Endothelial cell of umbilical vein (primary cell): Measurements from ENCODE around the gene CDYL. TPM values are rescaled to one million over a fixed set of nuclear protein-coding genes. Genes with fewer than 3 reads are reported as not detected.

ENCODE experiments used
- BruUV-seq: library from RNA; stranded (reverse); fragments of 400-500 nt; replicated peaks from 2 replicates; lab custom pipeline; 2021; lab: Mats Ljungman, UMichigan
- CTCF ChIA-PET: fragments of 300-600, 350-600 bp; sonication (Branson Sonifier 250); formaldehyde crosslinking; loops from one replicate; lab custom pipeline; 2021; ENCODE audit warnings: antibody characterized with exemption, inconsistent platforms; lab: Charles Lee
- POLR2A ChIA-PET: fragments of 300-600, 350-600 bp; sonication (Branson Sonifier 250); formaldehyde crosslinking; loops from one replicate; lab custom pipeline; 2021; ENCODE audit warnings: antibody characterized with exemption, inconsistent platforms; lab: Charles Lee
- DNase-seq: peaks from one replicate; pipeline ENCODE4 v3.0.0-alpha.2; 2011; ENCODE audit warnings: low read depth, low spot score
- FAIRE-seq: peaks from 2 replicates; lab custom pipeline; 2011; peaks lifted over from hg19 to GRCh38; lab: Jason Lieb, UNC
- H2AFZ ChIP-seq: 2 replicates; pipeline ENCODE4 v1.6.0; 2012; ENCODE audit warnings: low read depth, low read length, control low read depth, inconsistent platforms
- H3K27ac ChIP-seq: 2 replicates; pipeline ENCODE4 v1.5.1; 2011; ENCODE audit warnings: low read depth, mild to moderate bottlenecking, control low read depth, low read length, moderate library complexity; ENCODE audit not compliant: insufficient read depth
- H3K27me3 ChIP-seq, 2 experiments: 2 replicates each; pipeline versions ENCODE4 v1.6.0 to v1.6.1; 2011; ENCODE audit warnings: low read length in 2 of 2, mixed read lengths in 1 of 2; ENCODE audit not compliant: control insufficient read depth in 2 of 2, insufficient read depth in 2 of 2
- H3K36me3 ChIP-seq, 2 experiments: 2 replicates in 1 of 2; 3 replicates in 1 of 2; pipeline ENCODE4 v1.5.1; 2011; ENCODE audit warnings: low read length in 2 of 2, mild to moderate bottlenecking in 1 of 2, moderate library complexity in 1 of 2; ENCODE audit not compliant: control insufficient read depth in 2 of 2, insufficient read depth in 2 of 2; ENCODE audit errors: extremely low read depth in 1 of 2
- H3K4me1 ChIP-seq: 3 replicates; pipeline ENCODE4 v1.5.1; 2011; ENCODE audit warnings: mild to moderate bottlenecking, low read length; ENCODE audit not compliant: control insufficient read depth, insufficient read depth; ENCODE audit errors: extremely low read depth
- H3K4me2 ChIP-seq: 2 replicates; pipeline ENCODE4 v1.6.1; 2011; ENCODE audit warnings: low read length, control low read depth, mixed read lengths; ENCODE audit not compliant: insufficient read depth
- H3K4me3 ChIP-seq, 3 experiments: fragments of 200-600 bp in 1 of 3; sonication (generic), shearing (Covaris generic) in 1 of 3; replicated peaks in 1 of 3; 2 replicates each; pipeline ENCODE4 v1.5.1; 2011 to 2016; ENCODE audit warnings: control low read depth in 3 of 3, low read length in 3 of 3, mild to moderate bottlenecking in 2 of 3, inconsistent platforms in 1 of 3, low read depth in 1 of 3, moderate library complexity in 1 of 3; ENCODE audit not compliant: insufficient read depth in 1 of 3
- H3K79me2 ChIP-seq: 2 replicates; pipeline ENCODE4 v1.6.0; 2012; ENCODE audit warnings: low read length, inconsistent platforms; ENCODE audit not compliant: control insufficient read depth, insufficient read depth
- H3K9ac ChIP-seq: replicated peaks from 2 replicates; pipeline ENCODE3; 2011; ENCODE audit warnings: low read length, control low read depth; ENCODE audit not compliant: insufficient read depth; ENCODE audit errors: extremely low read depth
- H3K9me1 ChIP-seq: replicated peaks from 3 replicates; pipeline ENCODE4 v1.6.0; 2011; ENCODE audit warnings: mild to moderate bottlenecking, low read length; ENCODE audit not compliant: control insufficient read depth, insufficient read depth; ENCODE audit errors: extremely low read depth
- H3K9me3 ChIP-seq: replicated peaks from 2 replicates; pipeline ENCODE4 v1.5.1; 2012; ENCODE audit warnings: low read length, inconsistent platforms; ENCODE audit not compliant: control insufficient read depth, insufficient read depth
- H4K20me1 ChIP-seq: replicated peaks from 2 replicates; pipeline ENCODE3; 2011; ENCODE audit warnings: mild to moderate bottlenecking, low read length; ENCODE audit not compliant: control insufficient read depth, insufficient read depth; ENCODE audit errors: extremely low read depth
- CTCF ChIP-seq, 2 donors: IDR thresholded peaks; 1 replicate in 1 of 2; 2 replicates in 1 of 2; pipeline ENCODE4 v1.5.1; 2011; ENCODE audit warnings: low read length in 2 of 2, mild to moderate bottlenecking in 2 of 2, moderate library complexity in 2 of 2, control low read depth in 1 of 2, inconsistent platforms in 1 of 2, low read depth in 1 of 2; ENCODE audit not compliant: insufficient read depth in 1 of 2; ENCODE audit errors: extremely low read depth in 1 of 2
- EZH2 ChIP-seq: IDR thresholded peaks from 2 replicates; pipeline ENCODE4 v1.6.1; 2012; ENCODE audit warnings: borderline replicate concordance, low read depth, mild to moderate bottlenecking, moderate library complexity, low read length, inconsistent platforms; ENCODE audit not compliant: severe bottlenecking
- FOS ChIP-seq: IDR thresholded peaks from 2 replicates; pipeline ENCODE4 v1.6.1; 2011; ENCODE audit warnings: mild to moderate bottlenecking, low read length, moderate library complexity, borderline replicate concordance; ENCODE audit not compliant: insufficient read depth
- GATA2 ChIP-seq: IDR thresholded peaks from 2 replicates; pipeline ENCODE4 v1.7.0; 2011; ENCODE audit warnings: low read depth, mild to moderate bottlenecking, moderate library complexity, mixed read lengths, low read length; ENCODE audit not compliant: insufficient read length, insufficient read depth
- JUN ChIP-seq: IDR thresholded peaks from 2 replicates; pipeline ENCODE4 v1.6.1; 2011; ENCODE audit warnings: borderline replicate concordance, low read depth; ENCODE audit not compliant: insufficient read length, insufficient read depth
- MAX ChIP-seq: IDR thresholded peaks from 2 replicates; pipeline ENCODE4 v1.6.1; 2011; ENCODE audit not compliant: insufficient read depth, insufficient read length
- MYC ChIP-seq: IDR thresholded peaks from one replicate; pipeline ENCODE4 v1.6.1; 2011; ENCODE audit warnings: mild to moderate bottlenecking, low read depth, low read length
- POLR2A ChIP-seq: IDR thresholded peaks from 2 replicates; pipeline ENCODE4 v1.6.1; 2012; ENCODE audit warnings: low read depth, mild to moderate bottlenecking, control low read depth, low read length
- POLR2AphosphoS5 ChIP-seq: IDR thresholded peaks from 2 replicates; pipeline ENCODE4 v1.6.1; 2012; ENCODE audit warnings: low read depth, mild to moderate bottlenecking, control low read depth, low read length, moderate library complexity; ENCODE audit not compliant: insufficient read depth
- dilution Hi-C: fragments of 300-500 bp; cut with MboI; formaldehyde crosslinking; loops from one replicate; pipeline ENCODE4 v1.15.0; 2019; ENCODE audit warnings: low sequenced_read_pairs; ENCODE audit not compliant: extremely low pct_ligation_motif_present
- intact Hi-C: fragments of 100-400 bp; cut with micrococcal nuclease; formaldehyde crosslinking; loops from one replicate; pipeline ENCODE4 v1.10.0; 2022
- polyA plus RNA-seq, 4 experiments: library from polyadenylated mRNA; depleted of rRNA in 3 of 4; stranded (reverse) in 3 of 4; unstranded in 1 of 4; fragments of >200 nt; gene quantifications; 2 replicates each; pipeline versions ENCODE4 v1.2.1 to v1.2.3, GENCODE V29; 2011 to 2012; ENCODE audit warnings: missing spikeins in 1 of 4
- total RNA-seq: library from RNA; stranded (reverse); gene quantifications from 2 replicates; pipeline ENCODE4 v1.2.3, GENCODE V29; 2021

Gene CDYL
- total and polyA plus RNA-seq, 2 donors (not counting 3 experiments of a cell fraction or from before 2014, with no cell fraction given): 10.2 to 35.6 TPM

- Histone ChIP-seq H4K20me1 (peaks cover 4% of the 10 kb centered on the region), H3K36me3 (no peaks in the 10 kb centered on the region), H3K4me2 (no peak overlapping the region), H3K4me3 (no peak overlapping the region), H3K9ac (no peak overlapping the region), H2AFZ (no peak overlapping the region), H3K4me1 (peaks cover 12% of the 10 kb centered on the region), H3K9me3 (no peaks in the 10 kb centered on the region), H3K27me3 (peaks cover 33 to 36% of the 10 kb centered on the region in 2 experiments), H3K79me2 (peaks cover 11% of the 10 kb centered on the region), H3K27ac (no peak overlapping the region), H3K9me1 (no peaks in the 10 kb centered on the region)
- no TSS peak for BruUV-seq
- FAIRE-seq (no peak), DNase-seq (no peak)
- TF ChIP-seq FOS (no peak), GATA2 (no peak), MAX (no peak), POLR2A (no peak), EZH2 (no peak), MYC (no peak), CTCF (IDR thresholded peaks at IDR 0.05; ENCODE audit: extremely low read depth in 1 of 2, insufficient read depth in 1 of 2, low read depth in 1 of 2, low read length in 2 of 2) (no peak), JUN (no peak), POLR2AphosphoS5 (no peak)
- intact Hi-C loops: no loop called here
- dilution Hi-C loops: no loop called here
- POLR2A ChIA-PET: no interaction called here
- CTCF ChIA-PET: no interaction called here
Observed at GRCh38 chr6:4773181-4773580, 3.0 kb upstream of the CDYL start.
